Neural cell (in vitro differentiated cells): ENCODE measurements around the gene ACSS3.

Source experiments
- CTCF ChIP-seq: fragments of 450-650 bp; IDR thresholded peaks from 2 replicates; pipeline ENCODE4 v1.5.1; 2014; ENCODE audit warnings: antibody characterized with exemption, mild to moderate bottlenecking, moderate library complexity; ENCODE audit not compliant: poor library complexity, severe bottlenecking
- EZH2 ChIP-seq: fragments of 200-600, 300-800 bp; shearing (Covaris generic), sonication (generic); IDR thresholded peaks from 2 replicates; pipeline ENCODE4 v1.6.1; 2014; ENCODE audit warnings: antibody characterized with exemption, low read length, borderline replicate concordance, mild to moderate bottlenecking; ENCODE audit not compliant: insufficient read depth, poor library complexity, severe bottlenecking

- TF ChIP-seq CTCF = no peak
- TF ChIP-seq EZH2 = no peak
Observed at GRCh38 chr12:81079280-81080076, 1.6 kb downstream of the ACSS3 start.
